ENCODE data around the gene FLACC1. TPM values are rescaled to one million over a fixed set of nuclear protein-coding genes. Genes with fewer than 3 reads are reported as not detected.

The FLACC1 gene
- total RNA-seq, 2 experiments from 2014 or later: 2.9 to 4.9 TPM

- Mint-ChIP-seq H3K27ac (no peak overlapping the region), H3K36me3 (peaks cover 65% of the 10 kb centered on the region), H3K4me1 (peaks cover 5% of the 10 kb centered on the region), H3K4me3 (no peak overlapping the region), H3K9me3 (peaks cover 6% of the 10 kb centered on the region), H3K27me3 (no peaks in the 10 kb centered on the region)
- ATAC-seq (ENCODE audit: low read depth) (no peak), DNase-seq (no peak)
- POLR2A ChIA-PET: no interaction called here
These were observed 9.0 kb upstream of the FLACC1 start for GRCh38 chr2:201366146-201366545.

GRCh38 chr2:201363857-201364560 is 6.9 kb upstream of the FLACC1 start:
- DNase-seq (no peak), ATAC-seq (ENCODE audit: low read depth) (peak; percentile 86)
- no peaks in the 10 kb centered on the region for H3K27me3 Mint-ChIP-seq
- POLR2A ChIA-PET: interaction anchor here (0.8 to 2.2 kb wide), 4 partner anchors 104 to 181 kb away, joined by 3 to 10 read pairs (median 8); partner anchors contain the start of genes CASP10 and CASP8
- peaks cover 6% of the 10 kb centered on the region for H3K9me3 Mint-ChIP-seq
- H3K36me3 Mint-ChIP-seq: peaks cover 56% of the 10 kb centered on the region
- H3K4me3 Mint-ChIP-seq: no peak overlapping the region
- peak overlapping the region; percentile 71 for H3K27ac Mint-ChIP-seq
- H3K4me1 Mint-ChIP-seq: peaks cover 12% of the 10 kb centered on the region

GRCh38 chr2:201362396-201362795 is 5.3 kb upstream of the FLACC1 start:
- H3K4me3 Mint-ChIP-seq: no peak overlapping the region
- POLR2A ChIA-PET: interaction anchor here (1.2 kb wide), 1 partner anchor 129 kb away, joined by 4 read pairs; no protein-coding TSS in a partner anchor
- H3K36me3 Mint-ChIP-seq: peaks cover 46% of the 10 kb centered on the region
- H3K27ac Mint-ChIP-seq: no peak overlapping the region
- DNase-seq (no peak), ATAC-seq (ENCODE audit: low read depth) (no peak)
- no peaks in the 10 kb centered on the region for H3K27me3 Mint-ChIP-seq
- peaks cover 2% of the 10 kb centered on the region for H3K9me3 Mint-ChIP-seq
- peaks cover 17% of the 10 kb centered on the region for H3K4me1 Mint-ChIP-seq

GRCh38 chr2:201361078-201361733 is 4.1 kb upstream of the FLACC1 start:
- DNase-seq: no peak
- Mint-ChIP-seq H3K9me3 (no peaks in the 10 kb centered on the region), H3K27ac (no peak overlapping the region), H3K4me1 (peaks cover 17% of the 10 kb centered on the region), H3K36me3 (peaks cover 36% of the 10 kb centered on the region), H3K27me3 (no peaks in the 10 kb centered on the region), H3K4me3 (no peak overlapping the region)
- ATAC-seq (ENCODE audit: low read depth): no peak
- POLR2A ChIA-PET: no interaction called here

GRCh38 chr2:201360256-201360655 is 3.1 kb upstream of the FLACC1 start:
- no peak overlapping the region for H3K27ac Mint-ChIP-seq
- peaks cover 31% of the 10 kb centered on the region for H3K36me3 Mint-ChIP-seq
- H3K27me3 Mint-ChIP-seq: no peaks in the 10 kb centered on the region
- DNase-seq (no peak), ATAC-seq (ENCODE audit: low read depth) (no peak)
- POLR2A ChIA-PET: no interaction called here
- H3K4me3 Mint-ChIP-seq: no peak overlapping the region
- no peaks in the 10 kb centered on the region for H3K9me3 Mint-ChIP-seq
- H3K4me1 Mint-ChIP-seq: peaks cover 16% of the 10 kb centered on the region

- POLR2A ChIA-PET: interaction anchor here (0.6 to 0.7 kb wide), 2 partner anchors 93 to 179 kb away, joined by 3 to 4 read pairs; partner anchors contain the start of gene STRADB
- no peak overlapping the region for H3K4me3 Mint-ChIP-seq
- H3K4me1 Mint-ChIP-seq: peaks cover 14% of the 10 kb centered on the region
- DNase-seq (no peak), ATAC-seq (ENCODE audit: low read depth) (peak; percentile 55)
- H3K27me3 Mint-ChIP-seq: no peaks in the 10 kb centered on the region
- H3K27ac Mint-ChIP-seq: peak overlapping the region; percentile 17
- H3K36me3 Mint-ChIP-seq: peaks cover 30% of the 10 kb centered on the region
- peaks cover 2% of the 10 kb centered on the region for H3K9me3 Mint-ChIP-seq
These were observed 1.5 kb upstream of the FLACC1 start for GRCh38 chr2:201358684-201359083.

- no peak for ATAC-seq (ENCODE audit: low read depth)
- Mint-ChIP-seq H3K4me1 (no peaks in the 10 kb centered on the region), H3K27ac (no peak overlapping the region), H3K27me3 (no peaks in the 10 kb centered on the region), H3K36me3 (peaks cover 9% of the 10 kb centered on the region), H3K9me3 (peaks cover 2% of the 10 kb centered on the region), H3K4me3 (no peak overlapping the region)
- no peak for DNase-seq
- POLR2A ChIA-PET: no interaction called here
These were observed 4.0 kb downstream of the FLACC1 start for GRCh38 chr2:201353116-201353515.

- Mint-ChIP-seq H3K36me3 (peaks cover 11% of the 10 kb centered on the region), H3K9me3 (peaks cover 2% of the 10 kb centered on the region), H3K27me3 (no peaks in the 10 kb centered on the region), H3K4me3 (no peak overlapping the region), H3K4me1 (no peaks in the 10 kb centered on the region), H3K27ac (no peak overlapping the region)
- POLR2A ChIA-PET: no interaction called here
- no peak for DNase-seq
- ATAC-seq (ENCODE audit: low read depth): no peak
These were observed 6.3 kb downstream of the FLACC1 start for GRCh38 chr2:201350879-201351278.

GRCh38 chr2:201349601-201350000 is 7.5 kb downstream of the FLACC1 start:
- Mint-ChIP-seq H3K4me1 (peaks cover 2% of the 10 kb centered on the region), H3K9me3 (peaks cover 2% of the 10 kb centered on the region), H3K4me3 (no peak overlapping the region), H3K27ac (no peak overlapping the region), H3K27me3 (no peaks in the 10 kb centered on the region), H3K36me3 (peaks cover 15% of the 10 kb centered on the region)
- ATAC-seq (ENCODE audit: low read depth): no peak
- POLR2A ChIA-PET: no interaction called here
- DNase-seq: no peak

- POLR2A ChIA-PET: no interaction called here
- Mint-ChIP-seq H3K27ac (no peak overlapping the region), H3K9me3 (no peaks in the 10 kb centered on the region)
These were observed 8.4 kb downstream of the FLACC1 start for GRCh38 chr2:201348758-201349157.

GRCh38 chr2:201347138-201347537 is 10.0 kb downstream of the FLACC1 start:
- H3K9me3 Mint-ChIP-seq: no peaks in the 10 kb centered on the region
- peaks cover 27% of the 10 kb centered on the region for H3K36me3 Mint-ChIP-seq
- POLR2A ChIA-PET: no interaction called here
- peaks cover 6% of the 10 kb centered on the region for H3K4me1 Mint-ChIP-seq
- H3K4me3 Mint-ChIP-seq: no peak overlapping the region
- H3K27ac Mint-ChIP-seq: no peak overlapping the region
- H3K27me3 Mint-ChIP-seq: no peaks in the 10 kb centered on the region
- DNase-seq (no peak), ATAC-seq (ENCODE audit: low read depth) (no peak)

More at GRCh38 chr2:201348758-201349157, 8.4 kb downstream of the FLACC1 start:
- no peak for ATAC-seq (ENCODE audit: low read depth)
- Mint-ChIP-seq H3K4me1 (peaks cover 5% of the 10 kb centered on the region), H3K36me3 (peaks cover 17% of the 10 kb centered on the region), H3K27me3 (no peaks in the 10 kb centered on the region), H3K4me3 (no peak overlapping the region)
- no peak for DNase-seq

- ATAC-seq (ENCODE audit: low read depth) (no peak), DNase-seq (no peak)
- POLR2A ChIA-PET: interaction anchor here (0.6 kb wide), 1 partner anchor 85 kb away, joined by 3 read pairs; no protein-coding TSS in a partner anchor
- no peaks in the 10 kb centered on the region for H3K9me3 Mint-ChIP-seq
- H3K27ac Mint-ChIP-seq: no peak overlapping the region
- no peaks in the 10 kb centered on the region for H3K27me3 Mint-ChIP-seq
- peaks cover 32% of the 10 kb centered on the region for H3K36me3 Mint-ChIP-seq
- no peak overlapping the region for H3K4me3 Mint-ChIP-seq
- peaks cover 8% of the 10 kb centered on the region for H3K4me1 Mint-ChIP-seq
These were observed 11.4 kb downstream of the FLACC1 start for GRCh38 chr2:201345625-201346213.

- DNase-seq (no peak), ATAC-seq (ENCODE audit: low read depth) (no peak)
- Mint-ChIP-seq H3K9me3 (peaks cover 2% of the 10 kb centered on the region), H3K27me3 (no peaks in the 10 kb centered on the region), H3K36me3 (peaks cover 36% of the 10 kb centered on the region), H3K27ac (no peak overlapping the region), H3K4me1 (peaks cover 10% of the 10 kb centered on the region), H3K4me3 (no peak overlapping the region)
- POLR2A ChIA-PET: interaction anchor here (1.1 kb wide), 1 partner anchor 87 kb away, joined by 3 read pairs; no protein-coding TSS in a partner anchor
These were observed 12.3 kb downstream of the FLACC1 start for GRCh38 chr2:201344663-201345366.
